CD14-positive monocyte (primary cell): ENCODE results near the gene CHRNA1. TPM values are rescaled to one million over a fixed set of nuclear protein-coding genes. Genes with fewer than 3 reads are reported as not detected.

ENCODE experiments used
- DNase-seq, 3 donors: peaks; one replicate each; pipeline ENCODE4 v3.0.0-alpha.2; 2011 to 2022
- H2AFZ ChIP-seq: 2 replicates; pipeline ENCODE4 v1.6.0; 2012; ENCODE audit warnings: mild to moderate bottlenecking, low read depth, low read length, inconsistent platforms; ENCODE audit not compliant: insufficient read depth, poor library complexity, severe bottlenecking
- H3K27ac ChIP-seq, 2 donors: 1 replicate in 1 of 2; 2 replicates in 1 of 2; pipeline ENCODE4 v1.5.1; 2012 to 2013; ENCODE audit warnings: low read length in 2 of 2, control low read depth in 1 of 2, inconsistent platforms in 1 of 2, low read depth in 1 of 2, mild to moderate bottlenecking in 1 of 2
- H3K27me3 ChIP-seq, 2 donors: one replicate each; pipeline versions ENCODE4 v1.6.0 to v1.6.1; 2011 to 2013; ENCODE audit warnings: low read length in 2 of 2; ENCODE audit not compliant: control insufficient read depth in 2 of 2, insufficient read depth in 2 of 2
- H3K36me3 ChIP-seq, 2 donors: replicated peaks in 1 of 2; 1 replicate in 1 of 2; 2 replicates in 1 of 2; pipeline versions ENCODE4 v1.5.1 to v1.6.1; 2012 to 2013; ENCODE audit warnings: low read length in 2 of 2, control low read depth in 1 of 2, inconsistent platforms in 1 of 2, mild to moderate bottlenecking in 1 of 2; ENCODE audit not compliant: insufficient read depth in 2 of 2, control insufficient read depth in 1 of 2
- H3K4me1 ChIP-seq, 2 donors: 1 replicate in 1 of 2; 2 replicates in 1 of 2; pipeline versions ENCODE4 v1.5.1 to v1.6.1; 2012 to 2013; ENCODE audit warnings: low read length in 2 of 2, control low read depth in 1 of 2, inconsistent platforms in 1 of 2, mild to moderate bottlenecking in 1 of 2, moderate library complexity in 1 of 2; ENCODE audit not compliant: insufficient read depth in 2 of 2, control insufficient read depth in 1 of 2
- H3K4me2 ChIP-seq: replicated peaks from 2 replicates; pipeline ENCODE3; 2012; ENCODE audit warnings: low read length, moderate library complexity, mild to moderate bottlenecking; ENCODE audit not compliant: poor library complexity, severe bottlenecking; ENCODE audit errors: extremely low read depth
- H3K4me3 ChIP-seq, 3 experiments: fragments of 200-600 bp in 1 of 3; sonication (generic) in 1 of 3; replicated peaks in 1 of 3; 1 replicate in 2 of 3; 2 replicates in 1 of 3; pipeline ENCODE4 v1.5.1; 2011 to 2013; ENCODE audit warnings: low read length in 3 of 3, mild to moderate bottlenecking in 3 of 3, control low read depth in 2 of 3, low read depth in 2 of 3, inconsistent platforms in 1 of 3, moderate library complexity in 1 of 3
- H3K79me2 ChIP-seq: 2 replicates; pipeline ENCODE4 v1.6.0; 2012; ENCODE audit warnings: mild to moderate bottlenecking, control low read depth, inconsistent platforms, low read length, moderate library complexity; ENCODE audit not compliant: insufficient read depth
- H3K9ac ChIP-seq: 2 replicates; pipeline ENCODE4 v1.6.0; 2017; ENCODE audit warnings: low read length, mild to moderate bottlenecking; ENCODE audit not compliant: insufficient read depth, poor library complexity, severe bottlenecking
- H3K9me3 ChIP-seq, 2 donors: replicated peaks in 1 of 2; 1 replicate in 1 of 2; 2 replicates in 1 of 2; pipeline versions ENCODE4 v1.5.1 to v1.6.1; 2012 to 2013; ENCODE audit warnings: low read length in 2 of 2, control low read depth in 1 of 2; ENCODE audit not compliant: control insufficient read depth in 1 of 2, insufficient read depth in 1 of 2
- H4K20me1 ChIP-seq: 2 replicates; pipeline ENCODE4 v1.6.0; 2012; ENCODE audit warnings: mild to moderate bottlenecking, low read length, control low read depth, moderate library complexity; ENCODE audit not compliant: insufficient read depth
- H3K27ac Mint-ChIP-seq, 7 donors: one replicate each; pipeline ENCODE4 v1.8.0; 2020; ENCODE audit warnings: mild to moderate bottlenecking in 7 of 7, mixed read lengths in 7 of 7, moderate library complexity in 6 of 7, inconsistent platforms in 2 of 7
- H3K27me3 Mint-ChIP-seq, 3 donors: one replicate each; pipeline ENCODE4 v1.8.0; 2021 to 2022; ENCODE audit warnings: low read depth in 3 of 3, mild to moderate bottlenecking in 3 of 3, mixed read lengths in 3 of 3, moderate library complexity in 3 of 3, inconsistent platforms in 1 of 3
- H3K36me3 Mint-ChIP-seq, 2 donors: one replicate each; pipeline ENCODE4 v1.8.0; 2020; ENCODE audit warnings: mixed read lengths in 2 of 2, inconsistent platforms in 1 of 2, mild to moderate bottlenecking in 1 of 2
- H3K4me1 Mint-ChIP-seq: one replicate; pipeline ENCODE4 v1.8.0; 2020; ENCODE audit warnings: mild to moderate bottlenecking, mixed read lengths
- H3K4me3 Mint-ChIP-seq, 2 donors: one replicate each; pipeline ENCODE4 v1.8.0; 2020; ENCODE audit warnings: mild to moderate bottlenecking in 2 of 2, mixed read lengths in 2 of 2, moderate library complexity in 1 of 2
- H3K9me3 Mint-ChIP-seq, 7 donors: one replicate each; pipeline ENCODE4 v1.8.0; 2020 to 2022; ENCODE audit warnings: mixed read lengths in 7 of 7, mild to moderate bottlenecking in 6 of 7, moderate library complexity in 6 of 7, inconsistent platforms in 2 of 7
- WGBS: methylation state at CpG from one replicate; pipeline ENCODE4 v1.1.5; 2013; ENCODE audit warnings: missing lambda C conversion rate; ENCODE audit not compliant: insufficient coverage; 5-methylcytosine and 5-hydroxymethylcytosine counted together
- intact Hi-C, 2 donors: fragments of 100-400 bp; cut with micrococcal nuclease; formaldehyde crosslinking; loops; one replicate each; pipeline versions ENCODE4 v1.15.0 to v1.15.1; 2023
- polyA plus RNA-seq, 3 donors: library from polyadenylated mRNA; depleted of rRNA in 1 of 3; unstranded in 2 of 3; stranded (reverse) in 1 of 3; fragments of 300-500 nt in 2 of 3; fragments of >200 nt in 1 of 3; fragmentation: Illumina TruSeq in 2 of 3; gene quantifications; 1 replicate in 2 of 3; 2 replicates in 1 of 3; pipeline ENCODE4 v1.2.3, GENCODE V29; 2012 to 2021
- TF ChIP-seq, protein P1 (sequence below): fragments of 200-600 bp; IDR thresholded peaks from one replicate; pipeline ENCODE4 v1.8.0; 2022; ENCODE audit warnings: antibody characterized with exemption, mild to moderate bottlenecking

The CHRNA1 gene
- polyA plus RNA-seq, 3 donors: not detected

DNA sequence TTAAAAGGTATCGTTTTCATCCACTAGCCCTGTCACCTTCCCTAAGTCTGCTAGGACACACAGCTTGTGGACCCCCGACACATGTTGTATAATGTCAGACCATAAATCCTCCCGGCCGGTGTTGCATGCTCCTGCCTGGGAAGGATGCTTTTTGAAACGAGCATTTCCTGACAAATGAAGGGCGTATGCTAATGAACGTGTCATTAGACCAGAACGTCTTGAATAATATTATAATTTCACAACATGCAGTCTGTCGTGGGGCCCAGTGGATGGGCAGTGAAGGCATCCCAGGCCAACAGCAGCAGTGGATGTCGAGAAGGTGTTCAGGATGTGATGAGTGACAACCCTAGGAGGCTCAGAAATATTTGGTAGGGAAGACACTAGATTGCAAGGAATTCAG is 7.5 kb downstream of the CHRNA1 start:
- no peak overlapping the region for H3K4me3 Mint-ChIP-seq
- WGBS: 80% methylated on average over 4 of the region's 10 CpGs
- no peaks in the 10 kb centered on the region for H3K79me2 ChIP-seq
- H3K27ac Mint-ChIP-seq: peak overlapping the region in 2 of 7 donors; percentile 38 to 78
- no peak overlapping the region for H3K27ac ChIP-seq
- no peak overlapping the region for H3K4me3 ChIP-seq
- no peaks in the 10 kb centered on the region for H3K36me3 Mint-ChIP-seq
- H3K4me2 ChIP-seq: no peak overlapping the region
- no peak for DNase-seq
- H4K20me1 ChIP-seq: no peaks in the 10 kb centered on the region
- H3K9ac ChIP-seq: no peak overlapping the region
- H3K4me1 ChIP-seq: no peaks in the 10 kb centered on the region
- H3K4me1 Mint-ChIP-seq: no peaks in the 10 kb centered on the region
- H3K9me3 ChIP-seq: no peaks in the 10 kb centered on the region
- TF ChIP-seq, protein P1, sequence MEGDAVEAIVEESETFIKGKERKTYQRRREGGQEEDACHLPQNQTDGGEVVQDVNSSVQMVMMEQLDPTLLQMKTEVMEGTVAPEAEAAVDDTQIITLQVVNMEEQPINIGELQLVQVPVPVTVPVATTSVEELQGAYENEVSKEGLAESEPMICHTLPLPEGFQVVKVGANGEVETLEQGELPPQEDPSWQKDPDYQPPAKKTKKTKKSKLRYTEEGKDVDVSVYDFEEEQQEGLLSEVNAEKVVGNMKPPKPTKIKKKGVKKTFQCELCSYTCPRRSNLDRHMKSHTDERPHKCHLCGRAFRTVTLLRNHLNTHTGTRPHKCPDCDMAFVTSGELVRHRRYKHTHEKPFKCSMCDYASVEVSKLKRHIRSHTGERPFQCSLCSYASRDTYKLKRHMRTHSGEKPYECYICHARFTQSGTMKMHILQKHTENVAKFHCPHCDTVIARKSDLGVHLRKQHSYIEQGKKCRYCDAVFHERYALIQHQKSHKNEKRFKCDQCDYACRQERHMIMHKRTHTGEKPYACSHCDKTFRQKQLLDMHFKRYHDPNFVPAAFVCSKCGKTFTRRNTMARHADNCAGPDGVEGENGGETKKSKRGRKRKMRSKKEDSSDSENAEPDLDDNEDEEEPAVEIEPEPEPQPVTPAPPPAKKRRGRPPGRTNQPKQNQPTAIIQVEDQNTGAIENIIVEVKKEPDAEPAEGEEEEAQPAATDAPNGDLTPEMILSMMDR: no peak
- H3K36me3 ChIP-seq: no peaks in the 10 kb centered on the region
- H3K27me3 Mint-ChIP-seq: peaks cover 15 to 21% (median 18%) of the 10 kb centered on the region in 3 donors
- H3K27me3 ChIP-seq: peaks cover 2 to 12% of the 10 kb centered on the region in 2 donors
- intact Hi-C loops: no loop called here
- peaks cover 0 to 1% (median 0%) of the 10 kb centered on the region in 7 donors for H3K9me3 Mint-ChIP-seq
- no peak overlapping the region for H2AFZ ChIP-seq

DNA sequence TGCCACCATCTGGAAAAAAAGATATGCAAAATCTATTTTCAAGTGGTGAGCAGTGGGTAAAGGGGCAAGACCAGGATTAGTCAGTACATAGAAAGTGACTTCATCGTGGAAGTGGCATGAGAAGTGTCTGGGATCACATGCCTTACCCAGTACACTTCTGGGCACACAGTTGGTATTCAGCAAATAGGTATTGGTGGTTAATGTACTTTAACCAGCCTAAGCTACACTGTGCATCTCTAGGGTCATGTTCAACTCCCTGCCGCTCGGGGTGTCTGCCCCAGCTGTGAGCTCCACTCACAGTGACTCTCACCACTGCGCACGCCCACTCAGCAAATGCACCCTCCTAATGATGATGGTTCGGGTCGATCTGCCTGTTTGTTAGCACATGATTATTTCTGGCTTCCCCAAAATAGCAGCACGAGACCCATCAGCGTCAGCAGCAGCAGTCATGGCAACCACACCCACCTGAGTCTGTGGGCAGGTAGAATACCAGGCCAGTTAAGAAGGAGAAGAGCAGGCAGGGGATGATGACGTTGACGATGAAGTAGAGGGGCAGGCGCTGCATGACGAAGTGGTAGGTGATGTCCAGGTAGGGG is 11.1 kb downstream of the CHRNA1 start:
- TF ChIP-seq, protein P1: no peak
- H3K27ac Mint-ChIP-seq: no peak overlapping the region
- H3K4me2 ChIP-seq: no peak overlapping the region
- H3K9me3 Mint-ChIP-seq: no peaks in the 10 kb centered on the region
- peaks cover 6% of the 10 kb centered on the region in 2 donors for H3K4me1 ChIP-seq
- H3K9ac ChIP-seq: no peak overlapping the region
- H3K4me1 Mint-ChIP-seq: peaks cover 8% of the 10 kb centered on the region
- peaks cover 14 to 30% (median 24%) of the 10 kb centered on the region in 3 donors for H3K27me3 Mint-ChIP-seq
- DNase-seq: no peak
- no peak overlapping the region for H3K4me3 Mint-ChIP-seq
- no peak overlapping the region for H3K4me3 ChIP-seq
- WGBS: 91% methylated on average over 6 of the region's 13 CpGs
- no peaks in the 10 kb centered on the region for H4K20me1 ChIP-seq
- no peak overlapping the region for H2AFZ ChIP-seq
- H3K36me3 Mint-ChIP-seq: no peaks in the 10 kb centered on the region
- peaks cover 0 to 19% of the 10 kb centered on the region in 2 donors for H3K27me3 ChIP-seq
- H3K27ac ChIP-seq: no peak overlapping the region
- no peaks in the 10 kb centered on the region for H3K9me3 ChIP-seq
- intact Hi-C loops: no loop called here
- no peaks in the 10 kb centered on the region for H3K79me2 ChIP-seq
- H3K36me3 ChIP-seq: no peaks in the 10 kb centered on the region
